ENCODE results near the gene ERICH6B. TPM values are rescaled to one million over a fixed set of nuclear protein-coding genes. Genes with fewer than 3 reads are reported as not detected.

Gene ERICH6B
- total and polyA plus RNA-seq, 2 of the 8 experiments (the other 6 are each of a cell fraction or from before 2014, with no cell fraction given) = not detected

DNA sequence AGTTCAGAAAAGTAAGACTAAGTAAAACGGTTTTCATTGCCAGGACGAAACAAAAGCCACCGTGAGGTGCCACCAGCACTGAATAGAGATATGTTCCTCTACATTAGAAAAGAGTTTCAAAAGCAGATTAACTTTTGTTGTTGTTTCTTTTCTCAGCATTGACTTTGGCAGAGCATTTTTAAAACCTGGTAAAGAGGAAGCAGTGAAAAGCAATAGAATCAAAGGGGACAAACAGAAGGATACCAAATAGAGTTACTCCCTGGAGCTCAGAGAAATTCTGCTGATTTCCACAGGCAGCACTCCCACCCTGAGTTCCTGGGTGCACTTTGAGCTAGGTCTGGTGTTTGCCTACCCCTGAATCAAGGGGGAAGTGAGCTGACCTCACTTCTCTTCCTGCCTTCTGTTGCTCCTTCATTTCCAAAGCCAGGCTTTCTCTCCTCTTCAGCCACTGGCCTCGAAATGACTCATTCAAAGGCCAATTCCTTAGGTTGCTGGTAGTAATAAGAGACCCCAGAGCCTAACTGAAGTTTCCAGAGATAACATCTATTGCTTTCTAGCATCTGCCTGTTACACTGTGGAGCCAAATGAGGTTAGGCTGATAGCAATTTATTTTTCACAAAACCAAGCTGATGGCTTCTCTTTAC, 11.3 kb upstream of the ERICH6B start:
- Histone ChIP-seq H2BK15ac (ENCODE audit: low read length) (no peak overlapping the region), H3K4me1 (replicated peaks in 1 of 4; ENCODE audit: control insufficient read depth in 3 of 4, insufficient read depth in 4 of 4, low read length in 3 of 4) (peaks cover 0 to 11% (median 5%) of the 10 kb centered on the region in 4 experiments; a peak in 4 of 7 replicates), H2BK120ac (replicated peaks; ENCODE audit: low read depth, low read length) (no peak overlapping the region), H3K27ac (ENCODE audit: low read depth, low read length) (no peak overlapping the region; the same call in 1 of the 2 replicates), H3K23me2 (ENCODE audit: low read depth, low read length) (no peaks in the 10 kb centered on the region), H3K79me2 (ENCODE audit: control insufficient read depth in 1 of 2, insufficient read depth in 2 of 2, low read length in 2 of 2) (no peaks in the 10 kb centered on the region), H2AK5ac (ENCODE audit: low read depth, low read length) (no peak overlapping the region), H3K36me3 (ENCODE audit: control insufficient read depth in 2 of 4, insufficient read depth in 4 of 4, low read length in 3 of 4) (no peaks in the 10 kb centered on the region), H2BK5ac (ENCODE audit: low read depth, low read length) (no peak overlapping the region), H4K5ac (ENCODE audit: insufficient read length, low read depth, low read length) (no peak overlapping the region), H3K4ac (replicated peaks; ENCODE audit: insufficient read length, low read depth, low read length) (no peak overlapping the region), H4K20me1 (replicated peaks in 1 of 2; ENCODE audit: control insufficient read depth in 1 of 2, insufficient read depth in 2 of 2, low read length in 2 of 2) (no peaks in the 10 kb centered on the region), H3K18ac (ENCODE audit: extremely low read depth, low read length) (0 out of 2 replicates have a peak overlapping the region, but pooled peaks have one; percentile 26), H4K8ac (ENCODE audit: extremely low read depth, insufficient read depth, low read length) (no peak overlapping the region), H3K23ac (ENCODE audit: insufficient read length) (no peak overlapping the region), H2BK12ac (ENCODE audit: low read depth, low read length) (no peak overlapping the region), H2BK20ac (ENCODE audit: low read length) (no peak overlapping the region), H3K4me3 (ENCODE audit: extremely low read depth in 1 of 4, insufficient read depth in 2 of 4, low read depth in 3 of 4, low read length in 4 of 4) (no peak overlapping the region), H3K4me2 (ENCODE audit: insufficient read depth in 1 of 2, low read depth in 2 of 2, low read length in 2 of 2) (peak overlapping the region; percentile 18 to 45; a peak in 2 of 4 replicates), H3K9ac (replicated peaks in 1 of 4; ENCODE audit: extremely low read depth in 1 of 4, low read depth in 3 of 4, low read length in 3 of 4) (peak overlapping the region in 1 of 4 experiments; percentile 59; a peak in 1 of 7 replicates), H3K56ac (replicated peaks; ENCODE audit: insufficient read length, low read depth, low read length) (no peak overlapping the region), H3K14ac (ENCODE audit: insufficient read length) (no peak overlapping the region), H2AFZ (ENCODE audit: low read length) (peak overlapping the region; percentile 36; the same call in 1 of the 2 replicates), H4K91ac (replicated peaks; ENCODE audit: insufficient read length, low read length) (no peak overlapping the region), H3K79me1 (ENCODE audit: low read depth, low read length) (no peaks in the 10 kb centered on the region), H3K9me3 (ENCODE audit: insufficient read depth in 2 of 2, low read depth in 1 of 2, low read length in 1 of 2) (no peaks in the 10 kb centered on the region), H3K27me3 (replicated peaks in 1 of 4; ENCODE audit: control insufficient read depth in 3 of 4, extremely low read depth in 1 of 4, insufficient read depth in 3 of 4, low read length in 3 of 4) (no peaks in the 10 kb centered on the region)
- ChIA-PET CTCF (ENCODE audit: partially characterized antibody) (interaction anchor here (1.5 to 12.5 kb wide), 5 partner anchors 57 to 102 kb away, joined by 3 to 170 read pairs (median 46); partner anchors contain the start of gene CBY2), POLR2A (ENCODE audit: partially characterized antibody) (no interaction called here)
- FAIRE-seq (peak; percentile 24), DNase-seq (ENCODE audit: low read depth in 1 of 2, low spot score in 2 of 2) (no peak)
- 32% methylated on average over 4 of the region's 4 CpGs; no CpG with 5 or more reads in 1 of the 2 experiments for WGBS, 2 experiments (ENCODE audit: extremely low coverage in 1 of 2, insufficient coverage in 1 of 2, insufficient read length in 1 of 2, insufficient replicate concordance in 2 of 2, low coverage in 1 of 2, low lambda C conversion rate in 2 of 2, missing lambda C conversion rate in 1 of 2)
